BJ (cell line): ENCODE results near the gene TRH. TPM values are rescaled to one million over a fixed set of nuclear protein-coding genes. Genes with fewer than 3 reads are reported as not detected.

Experiments used
- CTCF ChIA-PET: fragments of 350-600 bp; formaldehyde crosslinking; extraction: SDS; loops from one replicate; lab custom pipeline; 2021; ENCODE audit warnings: antibody characterized with exemption, inconsistent platforms; lab: Yijun Ruan, JAX
- POLR2A ChIA-PET: fragments of 300-600 bp; sonication (Branson Sonifier 250); formaldehyde crosslinking; extraction: SDS; loops from one replicate; lab custom pipeline; 2021; ENCODE audit warnings: antibody characterized with exemption; lab: Charles Lee
- DNase-seq: peaks from one replicate; pipeline ENCODE4 v3.0.0-alpha.2; 2011; ENCODE audit warnings: low read depth
- H3K27me3 ChIP-seq: 2 replicates; pipeline ENCODE4 v1.6.0; 2011; ENCODE audit warnings: low read length; ENCODE audit not compliant: control insufficient read depth, insufficient read depth
- H3K36me3 ChIP-seq: 2 replicates; pipeline ENCODE4 v1.5.1; 2011; ENCODE audit warnings: low read length; ENCODE audit not compliant: control insufficient read depth, insufficient read depth
- H3K4me3 ChIP-seq: 2 replicates; pipeline ENCODE4 v1.5.1; 2011; ENCODE audit warnings: low read depth, mild to moderate bottlenecking, control low read depth, low read length
- polyA plus RNA-seq: library from polyadenylated mRNA; depleted of rRNA; stranded (reverse); fragments of >200 nt; gene quantifications from 2 replicates; pipeline ENCODE4 v1.2.3, GENCODE V29; 2011
- TF ChIP-seq, protein P1 (sequence below): IDR thresholded peaks from 2 replicates; pipeline ENCODE4 v1.5.1; 2011; ENCODE audit warnings: low read depth, mild to moderate bottlenecking, control low read depth, inconsistent platforms, low read length, moderate library complexity; ENCODE audit not compliant: insufficient read depth

TRH gene
- polyA plus RNA-seq, 1 experiment = not detected

DNA sequence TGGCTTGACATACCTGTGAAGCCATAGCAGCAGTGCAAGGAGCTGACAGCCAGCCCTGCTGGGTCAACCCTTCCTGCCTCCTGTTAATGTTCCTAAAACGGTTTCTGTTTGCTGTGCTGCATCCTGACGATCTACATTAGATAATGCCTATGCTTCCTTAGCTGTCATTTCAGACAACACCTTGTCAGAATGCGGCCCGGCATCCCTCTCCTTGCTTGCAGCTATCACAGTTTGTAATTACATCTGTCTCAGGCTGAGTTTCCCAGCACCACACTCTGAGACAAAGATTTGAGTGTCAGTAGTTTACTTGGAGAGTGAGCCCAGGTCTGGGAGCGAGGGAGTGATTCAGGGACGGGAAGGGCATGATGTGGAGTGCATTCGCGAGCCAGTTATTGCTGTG is 9.0 kb downstream of the TRH start:
- Histone ChIP-seq H3K27me3 (peaks cover 8% of the 10 kb centered on the region), H3K36me3 (no peaks in the 10 kb centered on the region), H3K4me3 (no peak overlapping the region)
- POLR2A ChIA-PET = no interaction called here
- DNase-seq = no peak
- CTCF ChIA-PET = interaction anchor here (1.0 to 3.1 kb wide), 3 partner anchors 9 to 41 kb away, joined by 3 to 10 read pairs (median 3); no protein-coding TSS in a partner anchor
- TF ChIP-seq, protein P1, sequence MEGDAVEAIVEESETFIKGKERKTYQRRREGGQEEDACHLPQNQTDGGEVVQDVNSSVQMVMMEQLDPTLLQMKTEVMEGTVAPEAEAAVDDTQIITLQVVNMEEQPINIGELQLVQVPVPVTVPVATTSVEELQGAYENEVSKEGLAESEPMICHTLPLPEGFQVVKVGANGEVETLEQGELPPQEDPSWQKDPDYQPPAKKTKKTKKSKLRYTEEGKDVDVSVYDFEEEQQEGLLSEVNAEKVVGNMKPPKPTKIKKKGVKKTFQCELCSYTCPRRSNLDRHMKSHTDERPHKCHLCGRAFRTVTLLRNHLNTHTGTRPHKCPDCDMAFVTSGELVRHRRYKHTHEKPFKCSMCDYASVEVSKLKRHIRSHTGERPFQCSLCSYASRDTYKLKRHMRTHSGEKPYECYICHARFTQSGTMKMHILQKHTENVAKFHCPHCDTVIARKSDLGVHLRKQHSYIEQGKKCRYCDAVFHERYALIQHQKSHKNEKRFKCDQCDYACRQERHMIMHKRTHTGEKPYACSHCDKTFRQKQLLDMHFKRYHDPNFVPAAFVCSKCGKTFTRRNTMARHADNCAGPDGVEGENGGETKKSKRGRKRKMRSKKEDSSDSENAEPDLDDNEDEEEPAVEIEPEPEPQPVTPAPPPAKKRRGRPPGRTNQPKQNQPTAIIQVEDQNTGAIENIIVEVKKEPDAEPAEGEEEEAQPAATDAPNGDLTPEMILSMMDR = no peak

DNA sequence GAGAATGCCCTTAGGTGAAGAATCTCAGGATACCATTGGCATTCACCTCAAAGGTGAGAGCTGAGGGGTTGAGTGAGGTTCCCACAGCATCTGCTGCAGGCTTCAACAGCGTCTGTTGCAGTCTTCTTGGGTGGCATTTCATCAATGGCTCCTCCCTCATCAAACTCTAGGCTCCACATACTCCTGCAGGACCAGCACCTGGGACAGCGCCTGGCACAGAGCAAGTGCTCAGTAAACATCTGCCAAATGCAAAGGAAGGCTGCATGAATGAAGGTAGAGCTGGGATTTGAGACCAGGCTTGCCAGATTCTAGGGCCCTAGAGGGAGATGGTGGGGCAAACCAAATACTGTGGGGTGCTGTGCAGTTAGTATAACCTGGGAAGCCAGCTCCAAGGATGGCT is 9.6 kb downstream of the TRH start:
- Histone ChIP-seq H3K4me3 (no peak overlapping the region), H3K27me3 (peaks cover 5% of the 10 kb centered on the region; the same call in 1 of the 2 replicates), H3K36me3 (no peaks in the 10 kb centered on the region)
- ChIA-PET CTCF (interaction anchor here (1.0 kb wide), 2 partner anchors 19 to 42 kb away, joined by 3 read pairs; no protein-coding TSS in a partner anchor), POLR2A (no interaction called here)
- TF ChIP-seq, protein P1 = no peak
- DNase-seq = no peak

DNA sequence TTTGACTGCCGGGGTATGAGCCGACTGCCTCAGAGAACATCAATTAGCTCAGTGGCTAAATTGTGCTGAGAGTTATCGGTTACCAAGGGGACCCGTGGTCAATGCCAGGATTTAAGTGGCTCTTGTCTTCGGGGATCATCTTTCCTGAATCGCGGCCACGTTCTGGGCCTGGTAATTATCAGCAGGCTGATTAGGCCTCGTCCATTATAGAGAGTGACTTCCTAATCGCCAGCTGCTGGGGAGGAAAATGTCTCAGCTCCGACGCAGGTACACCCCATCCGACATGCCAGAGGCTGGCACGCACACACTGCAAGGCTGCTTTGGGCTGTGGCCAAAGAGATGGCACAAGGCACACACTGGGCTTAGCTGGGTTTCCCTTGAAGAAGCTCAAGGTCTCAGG is 10.6 kb downstream of the TRH start:
- DNase-seq = no peak
- ChIA-PET CTCF (interaction anchor here (0.7 kb wide), 1 partner anchor 12 kb away, joined by 3 read pairs; no protein-coding TSS in a partner anchor), POLR2A (no interaction called here)
- TF ChIP-seq, protein P1 = no peak
- no peak overlapping the region for H3K4me3 ChIP-seq
- peaks cover 4% of the 10 kb centered on the region; the same call in 1 of the 2 replicates for H3K27me3 ChIP-seq
- no peaks in the 10 kb centered on the region for H3K36me3 ChIP-seq

DNA sequence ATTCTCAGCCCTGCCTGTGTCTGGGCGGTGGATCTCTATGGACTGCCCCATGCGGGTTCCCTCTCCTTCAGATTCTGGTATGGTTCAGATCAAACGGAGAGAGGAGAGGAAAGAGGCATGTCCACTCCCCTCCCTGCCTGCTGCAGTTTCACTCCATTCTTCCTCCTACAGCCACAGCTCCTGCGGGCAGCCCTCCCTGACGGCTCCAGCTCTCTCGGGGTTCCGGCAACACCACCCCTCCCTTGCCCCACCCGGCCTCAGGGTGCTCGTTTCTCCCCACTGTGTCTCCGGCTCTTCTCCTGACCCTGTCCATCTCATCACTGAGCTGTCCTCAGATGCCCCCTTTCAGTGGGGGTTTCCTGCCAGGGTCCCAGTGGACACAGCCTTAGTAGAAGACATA is 13.9 kb downstream of the TRH start:
- DNase-seq = no peak
- TF ChIP-seq, protein P1 = no peak
- Histone ChIP-seq H3K36me3 (no peaks in the 10 kb centered on the region), H3K4me3 (no peak overlapping the region), H3K27me3 (peaks cover 3% of the 10 kb centered on the region; the same call in 1 of the 2 replicates)
- POLR2A ChIA-PET = no interaction called here
- CTCF ChIA-PET = interaction anchor here (1.9 kb wide), 1 partner anchor 46 kb away, joined by 5 read pairs; no protein-coding TSS in a partner anchor

DNA sequence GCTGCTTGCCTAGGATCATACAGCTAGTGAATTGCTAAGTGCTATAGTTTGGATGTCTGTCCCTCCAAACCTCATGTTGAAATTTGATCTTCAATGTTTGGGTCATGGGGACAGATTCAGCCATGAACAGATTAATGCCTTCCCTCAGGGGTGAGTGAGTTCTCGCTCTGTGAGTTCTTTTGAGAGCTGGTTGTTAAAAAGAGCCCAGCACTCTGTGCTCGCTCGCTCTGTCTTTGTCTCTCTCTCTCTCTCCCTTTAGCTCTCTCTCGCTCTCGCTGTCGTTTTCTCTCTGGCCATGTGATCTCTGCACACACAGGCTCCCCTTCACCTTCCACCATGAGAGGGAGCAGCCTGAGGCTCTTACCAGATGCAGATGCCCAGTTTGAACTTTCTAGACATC is 14.9 kb downstream of the TRH start:
- POLR2A ChIA-PET = no interaction called here
- TF ChIP-seq, protein P1 = no peak
- CTCF ChIA-PET = interaction anchor here (1.3 to 1.9 kb wide), 2 partner anchors 13 to 47 kb away, joined by 3 to 5 read pairs; no protein-coding TSS in a partner anchor
- Histone ChIP-seq H3K27me3 (peaks cover 3% of the 10 kb centered on the region; the same call in 1 of the 2 replicates), H3K36me3 (no peaks in the 10 kb centered on the region), H3K4me3 (no peak overlapping the region)
- DNase-seq = no peak
